HepG2 (cell line): ENCODE results near the gene GTF2F1. TPM values are rescaled to one million over a fixed set of nuclear protein-coding genes. Genes with fewer than 3 reads are reported as not detected.

Experiments used
- CBX5 ChIP-seq: sonication (generic); formaldehyde crosslinking; IDR thresholded peaks from 2 replicates; pipeline ENCODE4 v1.4.0; 2020; ENCODE audit warnings: missing genetic modification reagents, borderline replicate concordance
- CREB1 ChIP-seq, 2 experiments: fragments of 450-650 bp in 1 of 2; IDR thresholded peaks; 2 replicates each; pipeline ENCODE4 v1.6.1; 2016 to 2017; ENCODE audit warnings: control low read depth in 1 of 2, mild to moderate bottlenecking in 1 of 2, missing compliant biosample characterization in 1 of 2, missing genetic modification characterization in 1 of 2
- ERF ChIP-seq: IDR thresholded peaks from 2 replicates; pipeline ENCODE4 v1.6.1; 2018; ENCODE audit warnings: missing biosample characterization, missing genetic modification reagents
- KDM3A ChIP-seq: IDR thresholded peaks from 2 replicates; pipeline ENCODE4 v1.6.1; 2018; ENCODE audit warnings: low read depth, missing compliant biosample characterization
- KMT2B ChIP-seq: IDR thresholded peaks from 2 replicates; pipeline ENCODE4 v1.6.1; 2016; ENCODE audit warnings: missing genetic modification reagents, missing compliant biosample characterization
- NR2F6 ChIP-seq, 2 experiments: IDR thresholded peaks; 2 replicates each; pipeline ENCODE4 v1.6.1; 2016; ENCODE audit warnings: antibody characterized with exemption in 1 of 2, mild to moderate bottlenecking in 1 of 2
- RFX5 ChIP-seq: IDR thresholded peaks from 2 replicates; pipeline ENCODE4 v1.6.1; 2011; ENCODE audit warnings: low read depth, low read length, improper control_type of control experiment
- RFXAP ChIP-seq: sonication (generic); formaldehyde crosslinking; IDR thresholded peaks from 2 replicates; pipeline ENCODE4 v1.4.0; 2020; ENCODE audit warnings: missing genetic modification reagents, borderline replicate concordance
- RXRB ChIP-seq: IDR thresholded peaks from 2 replicates; pipeline ENCODE4 v1.6.1; 2016; ENCODE audit warnings: borderline replicate concordance, missing genetic modification reagents, missing compliant biosample characterization
- SAP130 ChIP-seq: IDR thresholded peaks from 2 replicates; pipeline ENCODE4 v1.6.1; 2016; ENCODE audit warnings: low read depth
- SKI ChIP-seq: fragments of 450-650 bp; IDR thresholded peaks from one replicate; pipeline ENCODE4 v1.6.1; 2018; ENCODE audit warnings: mild to moderate bottlenecking; ENCODE audit not compliant: partially characterized antibody
- SNAI1 ChIP-seq: sonication (generic); formaldehyde crosslinking; IDR thresholded peaks from 2 replicates; pipeline ENCODE4 v1.5.0; 2020; ENCODE audit warnings: mild to moderate bottlenecking, missing genetic modification reagents, borderline replicate concordance
- XRCC5 ChIP-seq: fragments of 200-400 bp; formaldehyde crosslinking; optimal IDR thresholded peaks from 2 replicates; pipeline ENCODE3; 2017; ENCODE audit warnings: mild to moderate bottlenecking, low read length
- ZFP41 ChIP-seq: sonication (generic); formaldehyde crosslinking; IDR thresholded peaks from 2 replicates; pipeline ENCODE4 v1.4.0; 2020; ENCODE audit warnings: mild to moderate bottlenecking, missing genetic modification reagents, borderline replicate concordance
- ZFY ChIP-seq: sonication (generic); formaldehyde crosslinking; IDR thresholded peaks from 2 replicates; pipeline ENCODE4 v1.4.0; 2020; ENCODE audit warnings: missing genetic modification reagents
- ZNF121 ChIP-seq: sonication (generic); formaldehyde crosslinking; IDR thresholded peaks from 2 replicates; pipeline ENCODE4 v1.5.0; 2020; ENCODE audit warnings: mild to moderate bottlenecking, missing genetic modification reagents
- ZNF878 ChIP-seq: sonication (generic); formaldehyde crosslinking; IDR thresholded peaks from 2 replicates; pipeline ENCODE4 v1.8.1; 2023; ENCODE audit warnings: mild to moderate bottlenecking, missing genetic modification reagents, moderate library complexity
- ZSCAN21 ChIP-seq: sonication (generic); formaldehyde crosslinking; IDR thresholded peaks from 2 replicates; pipeline ENCODE4 v1.8.0; 2022; ENCODE audit warnings: mild to moderate bottlenecking, missing genetic modification reagents, moderate library complexity, borderline replicate concordance
- polyA plus RNA-seq, 8 experiments: library from polyadenylated mRNA; depleted of rRNA in 3 of 8; stranded (reverse) in 7 of 8; unstranded in 1 of 8; fragments of >200 nt; fragmentation: Illumina TruSeq in 4 of 8; extraction: Trizol in 4 of 8; gene quantifications; 2 replicates each; pipeline versions ENCODE4 v1.2.1 to v1.2.3, GENCODE V29; 2011 to 2016; ENCODE audit warnings: low read depth in 4 of 8, missing spikeins in 1 of 8, mixed read lengths in 1 of 8; ENCODE audit not compliant: insufficient read depth in 1 of 8
- total RNA-seq, 5 experiments: library from RNA; depleted of rRNA; stranded (reverse); fragments of >200 nt; fragmentation: Illumina TruSeq; extraction: Trizol; gene quantifications; 2 replicates each; pipeline ENCODE4 v1.2.3, GENCODE V29; 2016; ENCODE audit warnings: low read depth in 1 of 5
- TF ChIP-seq, protein P1 (sequence below): sonication (generic); formaldehyde crosslinking; IDR thresholded peaks from 2 replicates; pipeline ENCODE4 v1.4.0; 2020; ENCODE audit warnings: missing genetic modification reagents, mild to moderate bottlenecking, borderline replicate concordance
- TF ChIP-seq, protein P2 (sequence below): sonication (generic); formaldehyde crosslinking; IDR thresholded peaks from 2 replicates; pipeline ENCODE4 v1.8.0; 2022; ENCODE audit warnings: mild to moderate bottlenecking, missing genetic modification reagents, moderate library complexity
- TF ChIP-seq, protein P3 (sequence below): IDR thresholded peaks from 2 replicates; pipeline ENCODE4 v1.6.1; 2016; ENCODE audit warnings: mild to moderate bottlenecking, missing biosample characterization, missing genetic modification reagents
- TF ChIP-seq, protein P4 (sequence below): sonication (generic); formaldehyde crosslinking; IDR thresholded peaks from 2 replicates; pipeline ENCODE4 v1.5.1; 2020; ENCODE audit warnings: missing genetic modification reagents, mild to moderate bottlenecking, borderline replicate concordance

GTF2F1 gene
- total and polyA plus RNA-seq, 2 of the 13 experiments (the other 11 are each of a cell fraction or from before 2014, with no cell fraction given), result 27.8 to 34.1 TPM

DNA sequence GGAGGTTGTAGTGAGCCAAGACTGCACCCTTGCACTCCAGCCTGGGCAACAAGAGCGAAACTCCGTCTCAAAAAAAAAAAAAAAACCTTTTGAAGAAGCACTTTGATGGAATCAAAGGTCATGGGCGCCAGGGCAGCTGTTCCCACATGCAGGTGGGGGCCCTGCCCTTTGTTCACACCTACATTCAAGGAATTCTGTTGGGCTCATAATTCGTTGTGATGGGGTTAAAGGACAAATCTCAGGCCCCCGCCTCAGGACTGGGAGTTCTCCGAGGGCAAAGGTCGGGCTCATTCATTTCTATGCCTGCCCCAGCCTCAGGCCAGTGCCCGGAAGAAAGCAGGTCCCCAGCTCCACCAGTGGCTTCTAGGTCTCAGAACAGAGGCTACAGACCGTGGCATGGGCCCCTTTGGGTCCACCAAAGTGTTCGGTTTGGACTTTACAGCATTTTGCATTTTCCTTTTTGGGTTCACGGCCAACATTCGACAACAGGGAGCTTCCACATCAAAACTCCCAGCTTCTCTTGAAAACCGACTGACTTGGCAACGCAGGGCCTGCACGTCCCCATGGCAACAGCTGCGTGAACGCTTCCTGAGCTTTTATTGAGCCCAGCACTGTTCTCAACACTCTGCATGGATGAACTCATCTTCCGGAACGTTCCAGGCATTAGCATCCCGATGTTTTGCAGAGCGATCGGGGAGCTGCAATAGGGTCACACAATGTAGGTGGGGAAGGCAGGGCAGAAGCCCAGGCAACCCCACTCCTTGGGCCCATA lies 10.1 kb upstream of the GTF2F1 start (continued):
- TF ChIP-seq KMT2B (CRISPR knock-in tag) (no peak), NR2F6 (IDR thresholded peaks at IDR 0.05) (peak; percentile 94), NR2F6 (CRISPR knock-in tag; IDR thresholded peaks at IDR 0.05) (peak; percentile 85), ERF (CRISPR knock-in tag) (no peak), RXRB (CRISPR knock-in tag) (0 out of 2 replicates have a peak, but pooled peaks have one; percentile 50), CBX5 (no peak), SNAI1 (CRISPR knock-in tag) (no peak), RFXAP (CRISPR knock-in tag) (peak; percentile 95), ZNF878 (CRISPR knock-in tag) (no peak), SAP130 (CRISPR knock-in tag) (peak; percentile 58), ZSCAN21 (CRISPR knock-in tag) (0 out of 2 replicates have a peak, but pooled peaks have one; percentile 20), ZFY (CRISPR knock-in tag) (0 out of 2 replicates have a peak, but pooled peaks have one; percentile 12), ZFP41 (CRISPR knock-in tag) (no peak), KDM3A (no peak), RFX5 (peak; percentile 96), ZNF121 (no peak), CREB1 (IDR thresholded peaks at IDR 0.05) (no peak), CREB1 (CRISPR knock-in tag; IDR thresholded peaks at IDR 0.05) (peak; percentile 35; the same call in 1 of the 2 replicates), SKI (no peak), XRCC5 (peak; percentile 58)
- TF ChIP-seq, protein P1, sequence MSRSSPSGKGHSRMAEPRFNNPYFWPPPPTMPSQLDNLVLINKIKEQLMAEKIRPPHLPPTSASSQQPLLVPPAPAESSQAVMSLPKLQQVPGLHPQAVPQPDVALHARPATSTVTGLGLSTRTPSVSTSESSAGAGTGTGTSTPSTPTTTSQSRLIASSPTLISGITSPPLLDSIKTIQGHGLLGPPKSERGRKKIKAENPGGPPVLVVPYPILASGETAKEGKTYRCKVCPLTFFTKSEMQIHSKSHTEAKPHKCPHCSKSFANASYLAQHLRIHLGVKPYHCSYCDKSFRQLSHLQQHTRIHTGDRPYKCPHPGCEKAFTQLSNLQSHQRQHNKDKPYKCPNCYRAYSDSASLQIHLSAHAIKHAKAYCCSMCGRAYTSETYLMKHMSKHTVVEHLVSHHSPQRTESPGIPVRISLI (CRISPR knock-in tag), result peak; percentile 95
- TF ChIP-seq, protein P2, sequence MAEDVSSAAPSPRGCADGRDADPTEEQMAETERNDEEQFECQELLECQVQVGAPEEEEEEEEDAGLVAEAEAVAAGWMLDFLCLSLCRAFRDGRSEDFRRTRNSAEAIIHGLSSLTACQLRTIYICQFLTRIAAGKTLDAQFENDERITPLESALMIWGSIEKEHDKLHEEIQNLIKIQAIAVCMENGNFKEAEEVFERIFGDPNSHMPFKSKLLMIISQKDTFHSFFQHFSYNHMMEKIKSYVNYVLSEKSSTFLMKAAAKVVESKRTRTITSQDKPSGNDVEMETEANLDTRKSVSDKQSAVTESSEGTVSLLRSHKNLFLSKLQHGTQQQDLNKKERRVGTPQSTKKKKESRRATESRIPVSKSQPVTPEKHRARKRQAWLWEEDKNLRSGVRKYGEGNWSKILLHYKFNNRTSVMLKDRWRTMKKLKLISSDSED (CRISPR knock-in tag), result 0 out of 2 replicates have a peak, but pooled peaks have one; percentile 44
- TF ChIP-seq, protein P3, sequence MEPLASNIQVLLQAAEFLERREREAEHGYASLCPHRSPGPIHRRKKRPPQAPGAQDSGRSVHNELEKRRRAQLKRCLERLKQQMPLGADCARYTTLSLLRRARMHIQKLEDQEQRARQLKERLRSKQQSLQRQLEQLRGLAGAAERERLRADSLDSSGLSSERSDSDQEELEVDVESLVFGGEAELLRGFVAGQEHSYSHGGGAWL (CRISPR knock-in tag), result no peak
- TF ChIP-seq, protein P4, sequence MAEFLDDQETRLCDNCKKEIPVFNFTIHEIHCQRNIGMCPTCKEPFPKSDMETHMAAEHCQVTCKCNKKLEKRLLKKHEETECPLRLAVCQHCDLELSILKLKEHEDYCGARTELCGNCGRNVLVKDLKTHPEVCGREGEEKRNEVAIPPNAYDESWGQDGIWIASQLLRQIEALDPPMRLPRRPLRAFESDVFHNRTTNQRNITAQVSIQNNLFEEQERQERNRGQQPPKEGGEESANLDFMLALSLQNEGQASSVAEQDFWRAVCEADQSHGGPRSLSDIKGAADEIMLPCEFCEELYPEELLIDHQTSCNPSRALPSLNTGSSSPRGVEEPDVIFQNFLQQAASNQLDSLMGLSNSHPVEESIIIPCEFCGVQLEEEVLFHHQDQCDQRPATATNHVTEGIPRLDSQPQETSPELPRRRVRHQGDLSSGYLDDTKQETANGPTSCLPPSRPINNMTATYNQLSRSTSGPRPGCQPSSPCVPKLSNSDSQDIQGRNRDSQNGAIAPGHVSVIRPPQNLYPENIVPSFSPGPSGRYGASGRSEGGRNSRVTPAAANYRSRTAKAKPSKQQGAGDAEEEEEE (CRISPR knock-in tag), result no peak
